Calu3 (cell line): Measurements from ENCODE around the gene XPO5. TPM values are rescaled to one million over a fixed set of nuclear protein-coding genes. Genes with fewer than 3 reads are reported as not detected.

ENCODE experiments used
- BruUV-seq: library from RNA; stranded (reverse); fragments of 400-500 nt; replicated peaks from 2 replicates; lab custom pipeline; 2021; lab: Mats Ljungman, UMichigan
- CTCF ChIA-PET: fragments of 300-600 bp; sonication (Branson Sonifier 250); formaldehyde crosslinking; loops from one replicate; lab custom pipeline; 2022; ENCODE audit warnings: antibody characterized with exemption; lab: Charles Lee
- DNase-seq: peaks from one replicate; pipeline ENCODE4 v3.0.0; 2022
- H3K27ac Mint-ChIP-seq: one replicate; pipeline ENCODE4 v1.8.0; 2022; ENCODE audit warnings: mixed read lengths; ENCODE audit not compliant: unreplicated experiment
- H3K27me3 Mint-ChIP-seq: one replicate; pipeline ENCODE4 v1.8.0; 2022; ENCODE audit warnings: mixed read lengths; ENCODE audit not compliant: unreplicated experiment
- H3K36me3 Mint-ChIP-seq: one replicate; pipeline ENCODE4 v1.8.0; 2022; ENCODE audit warnings: mild to moderate bottlenecking, moderate library complexity, mixed read lengths; ENCODE audit not compliant: insufficient read depth, unreplicated experiment
- H3K4me1 Mint-ChIP-seq: one replicate; pipeline ENCODE4 v1.8.0; 2022; ENCODE audit warnings: mild to moderate bottlenecking, low read depth, mixed read lengths; ENCODE audit not compliant: unreplicated experiment
- H3K4me3 Mint-ChIP-seq: one replicate; pipeline ENCODE4 v1.8.0; 2022; ENCODE audit warnings: mild to moderate bottlenecking, low read depth, moderate library complexity, mixed read lengths; ENCODE audit not compliant: unreplicated experiment
- H3K9me3 Mint-ChIP-seq: one replicate; pipeline ENCODE4 v1.8.0; 2022; ENCODE audit warnings: low read depth, mixed read lengths; ENCODE audit not compliant: unreplicated experiment
- intact Hi-C: fragments of 100-400 bp; cut with micrococcal nuclease; formaldehyde crosslinking; loops from one replicate; pipeline ENCODE4 v1.10.0; 2022; ENCODE audit not compliant: unreplicated experiment
- total RNA-seq: library from RNA; stranded (reverse); gene quantifications from 2 replicates; pipeline ENCODE4 v1.2.3, GENCODE V29; 2022
- TF ChIP-seq, protein P1 (sequence below): fragments of 200-600 bp; IDR thresholded peaks from one replicate; pipeline ENCODE4 v1.8.0; 2022; ENCODE audit warnings: antibody characterized with exemption; ENCODE audit not compliant: unreplicated experiment

The XPO5 gene
- total RNA-seq, 1 experiment from 2014 or later, result 131 TPM

DNA sequence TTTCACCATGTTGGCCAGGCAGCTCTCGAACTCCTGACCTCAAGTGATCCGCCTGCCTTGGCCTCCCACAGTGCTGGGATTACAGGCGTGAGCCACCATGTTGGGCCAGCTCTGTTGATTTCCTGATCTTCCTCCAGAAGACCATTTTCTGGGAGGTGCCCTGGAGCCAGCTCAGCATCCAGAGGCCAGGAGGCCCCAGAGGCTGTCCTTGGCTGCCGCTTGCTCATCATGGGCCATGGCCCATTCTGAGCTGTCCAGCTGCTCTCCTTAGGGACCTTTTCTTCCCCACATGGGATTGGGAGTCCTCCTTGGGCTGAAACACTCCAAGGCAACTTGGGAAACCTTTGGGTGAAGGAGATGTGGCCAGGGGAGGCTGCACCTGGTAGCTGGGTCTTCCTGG is 81.1 kb downstream of the XPO5 start:
- CTCF ChIA-PET, result interaction anchor here (1.0 to 2.2 kb wide), 4 partner anchors 10 to 24 kb away, joined by 3 to 7 read pairs (median 3); partner anchors contain the start of gene TJAP1
- Mint-ChIP-seq H3K4me1 (peaks cover 42% of the 10 kb centered on the region), H3K4me3 (no peak overlapping the region), H3K27ac (no peak overlapping the region), H3K9me3 (no peaks in the 10 kb centered on the region), H3K27me3 (no peaks in the 10 kb centered on the region), H3K36me3 (peaks cover 28% of the 10 kb centered on the region)
- TF ChIP-seq, protein P1, sequence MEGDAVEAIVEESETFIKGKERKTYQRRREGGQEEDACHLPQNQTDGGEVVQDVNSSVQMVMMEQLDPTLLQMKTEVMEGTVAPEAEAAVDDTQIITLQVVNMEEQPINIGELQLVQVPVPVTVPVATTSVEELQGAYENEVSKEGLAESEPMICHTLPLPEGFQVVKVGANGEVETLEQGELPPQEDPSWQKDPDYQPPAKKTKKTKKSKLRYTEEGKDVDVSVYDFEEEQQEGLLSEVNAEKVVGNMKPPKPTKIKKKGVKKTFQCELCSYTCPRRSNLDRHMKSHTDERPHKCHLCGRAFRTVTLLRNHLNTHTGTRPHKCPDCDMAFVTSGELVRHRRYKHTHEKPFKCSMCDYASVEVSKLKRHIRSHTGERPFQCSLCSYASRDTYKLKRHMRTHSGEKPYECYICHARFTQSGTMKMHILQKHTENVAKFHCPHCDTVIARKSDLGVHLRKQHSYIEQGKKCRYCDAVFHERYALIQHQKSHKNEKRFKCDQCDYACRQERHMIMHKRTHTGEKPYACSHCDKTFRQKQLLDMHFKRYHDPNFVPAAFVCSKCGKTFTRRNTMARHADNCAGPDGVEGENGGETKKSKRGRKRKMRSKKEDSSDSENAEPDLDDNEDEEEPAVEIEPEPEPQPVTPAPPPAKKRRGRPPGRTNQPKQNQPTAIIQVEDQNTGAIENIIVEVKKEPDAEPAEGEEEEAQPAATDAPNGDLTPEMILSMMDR, result no peak
- DNase-seq, result no peak
- intact Hi-C loops, result no loop called here
- BruUV-seq, result no TSS peak

GRCh38 chr6:43494321-43494720 is 81.5 kb downstream of the XPO5 start:
- Mint-ChIP-seq H3K9me3 (no peaks in the 10 kb centered on the region), H3K4me3 (no peak overlapping the region), H3K27me3 (no peaks in the 10 kb centered on the region), H3K4me1 (peaks cover 42% of the 10 kb centered on the region), H3K36me3 (peaks cover 23% of the 10 kb centered on the region), H3K27ac (no peak overlapping the region)
- BruUV-seq, result no TSS peak
- CTCF ChIA-PET, result interaction anchor here (0.6 to 2.2 kb wide), 4 partner anchors 10 to 332 kb away, joined by 3 to 7 read pairs (median 4); partner anchors contain the start of gene TJAP1
- intact Hi-C loops, result no loop called here
- DNase-seq, result no peak
- TF ChIP-seq, protein P1, result no peak

DNA sequence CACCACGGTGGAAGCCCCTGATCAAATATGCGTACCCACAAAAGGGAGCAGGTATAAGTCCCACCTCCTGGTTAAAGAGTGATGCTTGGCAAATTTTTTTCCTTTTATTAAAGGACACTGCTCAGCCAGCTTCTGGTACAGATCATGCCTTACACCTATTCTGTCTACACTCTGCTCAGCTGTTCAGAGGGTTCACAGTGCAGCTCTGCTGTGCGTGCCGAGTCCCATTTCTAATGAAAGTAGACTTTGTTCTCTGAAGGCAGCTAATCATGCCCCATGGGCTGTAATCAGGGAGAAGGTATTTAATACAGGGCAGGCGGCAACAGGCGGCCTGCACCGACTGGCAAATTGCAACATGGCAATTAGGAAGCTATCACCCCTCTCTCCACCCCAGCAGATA is 82.0 kb downstream of the XPO5 start:
- no TSS peak for BruUV-seq
- Mint-ChIP-seq H3K27me3 (no peaks in the 10 kb centered on the region), H3K27ac (no peak overlapping the region), H3K9me3 (no peaks in the 10 kb centered on the region), H3K4me1 (peaks cover 42% of the 10 kb centered on the region), H3K4me3 (no peak overlapping the region), H3K36me3 (peaks cover 21% of the 10 kb centered on the region)
- CTCF ChIA-PET, result interaction anchor here (0.6 to 2.2 kb wide), 3 partner anchors 11 to 331 kb away, joined by 3 to 7 read pairs (median 6); partner anchors contain the start of gene TJAP1
- no peak for DNase-seq
- TF ChIP-seq, protein P1, result no peak
- intact Hi-C loops, result no loop called here

DNA sequence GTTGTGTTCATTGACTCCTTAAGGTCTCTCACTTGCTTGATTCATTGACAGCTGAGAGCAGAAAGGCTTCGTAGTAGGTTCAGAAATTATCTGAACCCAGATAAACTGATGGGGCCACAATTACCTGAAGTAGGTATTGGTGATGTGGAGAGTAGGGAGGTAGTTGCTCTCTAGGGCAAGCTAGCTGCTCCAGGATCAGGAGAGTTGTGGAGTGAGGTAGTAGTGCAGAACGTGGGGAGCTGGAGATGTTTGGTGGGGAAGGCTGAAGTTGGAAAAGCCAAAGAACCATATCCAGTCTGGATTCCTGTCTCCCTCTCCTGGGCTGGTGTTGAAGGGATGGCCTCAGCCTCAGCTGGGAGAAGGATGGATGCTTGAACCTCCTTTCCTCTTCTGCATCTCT is 82.6 kb downstream of the XPO5 start:
- no peak overlapping the region for H3K27ac Mint-ChIP-seq

More for the DNA sequence above, 82.6 kb downstream of the XPO5 start:
- peaks cover 15% of the 10 kb centered on the region for H3K36me3 Mint-ChIP-seq
- no peak for DNase-seq
- H3K9me3 Mint-ChIP-seq, result no peaks in the 10 kb centered on the region
- H3K27me3 Mint-ChIP-seq, result no peaks in the 10 kb centered on the region
- H3K4me3 Mint-ChIP-seq, result no peak overlapping the region
- intact Hi-C loops, result no loop called here
- no TSS peak for BruUV-seq
- H3K4me1 Mint-ChIP-seq, result peaks cover 42% of the 10 kb centered on the region
- TF ChIP-seq, protein P1, result no peak
- CTCF ChIA-PET, result interaction anchor here (0.6 to 2.2 kb wide), 3 partner anchors 12 to 107 kb away, joined by 3 to 7 read pairs (median 3); partner anchors contain the start of gene TJAP1
